Measurements from ENCODE around the gene CDCA5.
A peak's percentile ranks its signal among the peaks of the same experiment; 100 is the strongest.

Gene CDCA5

GRCh38 chr11:65060913-65061408 is 22.9 kb downstream of the CDCA5 start:
- TF ChIP-seq, protein P1, sequence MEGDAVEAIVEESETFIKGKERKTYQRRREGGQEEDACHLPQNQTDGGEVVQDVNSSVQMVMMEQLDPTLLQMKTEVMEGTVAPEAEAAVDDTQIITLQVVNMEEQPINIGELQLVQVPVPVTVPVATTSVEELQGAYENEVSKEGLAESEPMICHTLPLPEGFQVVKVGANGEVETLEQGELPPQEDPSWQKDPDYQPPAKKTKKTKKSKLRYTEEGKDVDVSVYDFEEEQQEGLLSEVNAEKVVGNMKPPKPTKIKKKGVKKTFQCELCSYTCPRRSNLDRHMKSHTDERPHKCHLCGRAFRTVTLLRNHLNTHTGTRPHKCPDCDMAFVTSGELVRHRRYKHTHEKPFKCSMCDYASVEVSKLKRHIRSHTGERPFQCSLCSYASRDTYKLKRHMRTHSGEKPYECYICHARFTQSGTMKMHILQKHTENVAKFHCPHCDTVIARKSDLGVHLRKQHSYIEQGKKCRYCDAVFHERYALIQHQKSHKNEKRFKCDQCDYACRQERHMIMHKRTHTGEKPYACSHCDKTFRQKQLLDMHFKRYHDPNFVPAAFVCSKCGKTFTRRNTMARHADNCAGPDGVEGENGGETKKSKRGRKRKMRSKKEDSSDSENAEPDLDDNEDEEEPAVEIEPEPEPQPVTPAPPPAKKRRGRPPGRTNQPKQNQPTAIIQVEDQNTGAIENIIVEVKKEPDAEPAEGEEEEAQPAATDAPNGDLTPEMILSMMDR (IDR thresholded peaks at IDR 0.05; ENCODE audit: control insufficient read depth, insufficient read depth, low read depth, low read length, missing control alignments): peak; percentile 24
- no peak for DNase-seq (ENCODE audit: low read depth)
- no peak overlapping the region for H3K4me3 ChIP-seq (ENCODE audit: control insufficient read depth, low read depth, low read length)

DNA sequence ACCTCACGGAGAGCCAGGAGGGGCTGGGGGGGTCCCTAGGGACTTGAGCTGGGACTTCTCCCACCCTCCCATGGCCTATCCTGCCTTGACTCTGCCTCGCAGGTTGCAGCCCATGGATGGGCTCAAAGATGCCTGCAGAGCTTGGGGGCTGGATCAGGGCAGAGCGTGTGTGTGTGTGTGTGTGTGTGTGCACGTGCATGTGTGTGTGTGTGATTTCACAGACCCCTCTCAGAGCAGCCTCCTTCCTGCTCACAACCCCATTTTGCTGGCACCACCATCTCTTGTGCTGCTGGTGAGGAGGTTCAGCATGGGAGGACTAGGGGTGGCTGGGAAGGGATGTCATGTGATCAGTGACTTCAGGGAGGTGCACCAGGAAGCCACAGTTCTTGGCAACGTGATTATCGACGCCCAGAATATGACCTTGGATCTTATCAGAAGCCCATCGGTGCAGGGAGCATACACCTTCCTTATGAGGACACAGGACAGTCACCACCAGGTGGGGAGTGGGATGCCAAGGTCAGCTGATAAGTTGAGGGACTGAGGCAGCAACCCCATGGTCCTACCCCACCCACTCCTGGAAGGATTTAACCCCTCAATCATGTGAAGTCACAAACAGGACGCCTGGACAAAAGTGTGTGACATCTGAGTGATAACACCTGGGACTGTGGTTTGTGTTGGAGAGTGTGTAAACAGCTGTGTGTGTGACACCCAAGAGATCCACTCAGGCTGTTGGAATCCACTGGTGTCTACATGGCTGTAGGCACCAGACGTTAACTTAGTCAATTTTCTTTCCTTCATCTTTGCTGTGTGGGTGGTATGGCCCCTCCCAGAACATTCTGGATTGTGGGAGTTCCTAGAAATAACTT is 23.6 kb downstream of the CDCA5 start:
- H3K4me3 ChIP-seq (ENCODE audit: control insufficient read depth, low read depth, low read length): no peak overlapping the region
- TF ChIP-seq, protein P1 (IDR thresholded peaks at IDR 0.05; ENCODE audit: control insufficient read depth, insufficient read depth, low read depth, low read length, missing control alignments): no peak
- no peak for DNase-seq (ENCODE audit: low read depth)

DNA sequence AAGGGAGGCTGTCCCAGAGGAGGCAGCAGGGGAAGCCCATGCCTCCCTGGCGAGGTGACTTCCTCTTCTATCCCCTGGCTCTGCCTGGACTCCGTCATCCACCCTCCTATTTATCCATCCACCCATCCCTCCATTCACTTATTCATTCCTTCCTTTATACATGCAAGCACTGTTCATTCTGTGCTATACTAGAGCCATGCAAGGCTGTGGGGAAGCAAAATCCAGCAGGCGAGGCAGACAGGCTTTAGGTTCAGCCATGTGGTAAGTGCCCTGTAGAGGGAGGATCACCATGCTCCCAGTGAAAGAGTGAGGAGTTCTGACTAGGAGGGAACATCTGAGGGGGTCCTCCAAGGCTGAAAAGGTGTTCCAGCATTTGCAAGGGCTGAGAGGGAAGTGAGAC is 24.3 kb downstream of the CDCA5 start:
- H3K4me3 ChIP-seq (ENCODE audit: control insufficient read depth, low read depth, low read length): no peak overlapping the region
- no peak for DNase-seq (ENCODE audit: low read depth)
- TF ChIP-seq, protein P1 (IDR thresholded peaks at IDR 0.05; ENCODE audit: control insufficient read depth, insufficient read depth, low read depth, low read length, missing control alignments): no peak

DNA sequence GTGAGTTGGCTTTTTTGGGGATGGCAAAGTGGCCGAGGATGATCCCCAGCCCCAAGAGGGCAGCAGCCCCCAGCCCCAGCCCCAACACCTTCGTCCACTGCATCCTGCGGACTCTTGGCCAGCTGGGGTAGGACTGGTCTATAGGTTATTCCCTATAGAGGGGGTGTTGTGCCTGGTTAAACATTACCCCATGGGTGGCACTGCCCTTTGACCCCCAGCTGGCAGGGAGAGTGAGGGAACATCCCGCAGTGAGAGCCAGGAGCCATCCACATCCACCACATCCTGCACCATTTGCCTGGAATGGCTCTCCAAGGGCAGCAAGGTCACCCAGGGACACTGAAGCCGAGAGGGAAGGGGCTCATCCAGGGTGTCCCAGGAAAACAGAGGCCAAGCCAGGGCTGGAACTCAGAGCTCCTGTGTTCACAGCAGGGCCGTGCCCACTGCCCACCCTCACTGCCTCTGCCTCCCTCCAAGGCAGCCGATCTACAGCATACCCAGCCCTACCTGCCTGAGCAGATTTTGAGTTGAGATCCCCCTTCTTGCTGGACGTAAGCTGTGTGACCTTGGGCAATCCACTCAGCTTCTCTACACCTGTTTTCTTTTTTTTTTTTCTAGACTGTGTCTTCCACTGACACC is 25.3 kb downstream of the CDCA5 start, which contains the start of gene NAALADL1:
Gene NAALADL1, minus strand, starts transcription at position 135 of the 636 bp plus-strand sequence. Its CDS starts 32 bp downstream, at position 103.
- DNase-seq (ENCODE audit: low read depth): no peak
- TF ChIP-seq, protein P1 (IDR thresholded peaks at IDR 0.05; ENCODE audit: control insufficient read depth, insufficient read depth, low read depth, low read length, missing control alignments): no peak
- no peak within 1 kb of the TSS for H3K4me3 ChIP-seq (ENCODE audit: control insufficient read depth, low read depth, low read length)

- DNase-seq (ENCODE audit: low read depth): no peak
- no peak overlapping the region for H3K4me3 ChIP-seq (ENCODE audit: control insufficient read depth, low read depth, low read length)
- TF ChIP-seq, protein P1 (IDR thresholded peaks at IDR 0.05; ENCODE audit: control insufficient read depth, insufficient read depth, low read depth, low read length, missing control alignments): no peak
Measured at GRCh38 chr11:65058012-65058411, 25.8 kb downstream of the CDCA5 start.

GRCh38 chr11:65057526-65057925 is 26.3 kb downstream of the CDCA5 start:
- TF ChIP-seq, protein P1 (IDR thresholded peaks at IDR 0.05; ENCODE audit: control insufficient read depth, insufficient read depth, low read depth, low read length, missing control alignments): no peak
- no peak overlapping the region for H3K4me3 ChIP-seq (ENCODE audit: control insufficient read depth, low read depth, low read length)

More at GRCh38 chr11:65057526-65057925, 26.3 kb downstream of the CDCA5 start:
- DNase-seq (ENCODE audit: low read depth): no peak
